SW480 (cell line): ENCODE data around the gene PPP1R36.
"Not testable (repeated sequence)": the region's sequence is repeated elsewhere in the genome, so short reads cannot be mapped to it uniquely, and the experiment has no call there.

ENCODE experiments used
- DNase-seq: peaks from one replicate; pipeline ENCODE4 v3.0.0-alpha.2; 2016; ENCODE audit warnings: low spot score

Gene PPP1R36

DNA sequence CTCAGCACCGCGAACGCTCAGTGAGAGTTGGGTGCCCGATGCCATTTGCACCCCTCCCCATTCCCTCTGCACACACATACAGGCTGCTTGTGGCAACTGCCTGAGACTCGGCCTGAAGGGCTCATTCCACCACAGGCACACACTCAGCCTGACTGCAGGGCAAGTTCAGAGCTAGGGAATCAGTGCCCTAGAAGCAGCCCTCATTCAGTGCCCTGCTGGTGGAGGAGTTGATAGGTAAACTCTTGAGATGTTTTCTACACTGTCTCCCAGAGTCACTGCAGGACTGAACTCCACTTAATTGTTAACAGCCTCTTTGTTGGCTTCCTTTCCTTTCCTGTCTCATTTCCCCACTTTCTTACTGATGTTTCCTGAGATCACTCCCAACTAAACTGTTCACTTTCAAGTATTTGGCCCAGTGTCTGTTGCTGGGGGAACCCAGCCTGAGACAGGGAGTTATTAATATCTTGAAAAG is 16.9 kb downstream of the PPP1R36 start:
- no peak for DNase-seq

DNA sequence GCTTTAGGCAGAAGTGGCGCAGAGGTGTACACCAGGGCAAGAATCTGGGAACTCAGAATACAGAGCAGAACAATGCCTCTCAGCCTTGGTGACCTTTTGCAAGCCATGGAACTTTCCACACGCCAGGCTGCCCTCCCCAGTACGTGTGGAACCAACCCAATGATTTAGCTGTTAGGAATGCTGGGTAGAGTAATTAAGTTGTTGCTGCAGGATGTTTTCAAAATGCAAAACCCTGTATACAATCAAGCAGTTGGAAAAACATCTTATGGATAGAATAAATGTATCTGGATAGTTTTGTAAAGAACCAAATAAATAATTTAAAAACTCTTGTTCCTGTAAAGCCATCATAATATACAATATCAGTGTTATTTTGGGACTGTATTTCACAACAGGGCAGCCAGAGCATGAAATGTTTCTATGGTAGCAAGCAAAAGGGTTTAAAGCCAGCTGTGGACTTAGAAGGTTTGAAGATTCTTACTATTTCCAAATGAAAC is 19.4 kb downstream of the PPP1R36 start:
- peak; percentile 85 for DNase-seq

- not testable (repeated sequence) for DNase-seq
Measured at GRCh38 chr14:64569646-64570045, 19.9 kb downstream of the PPP1R36 start.

DNA sequence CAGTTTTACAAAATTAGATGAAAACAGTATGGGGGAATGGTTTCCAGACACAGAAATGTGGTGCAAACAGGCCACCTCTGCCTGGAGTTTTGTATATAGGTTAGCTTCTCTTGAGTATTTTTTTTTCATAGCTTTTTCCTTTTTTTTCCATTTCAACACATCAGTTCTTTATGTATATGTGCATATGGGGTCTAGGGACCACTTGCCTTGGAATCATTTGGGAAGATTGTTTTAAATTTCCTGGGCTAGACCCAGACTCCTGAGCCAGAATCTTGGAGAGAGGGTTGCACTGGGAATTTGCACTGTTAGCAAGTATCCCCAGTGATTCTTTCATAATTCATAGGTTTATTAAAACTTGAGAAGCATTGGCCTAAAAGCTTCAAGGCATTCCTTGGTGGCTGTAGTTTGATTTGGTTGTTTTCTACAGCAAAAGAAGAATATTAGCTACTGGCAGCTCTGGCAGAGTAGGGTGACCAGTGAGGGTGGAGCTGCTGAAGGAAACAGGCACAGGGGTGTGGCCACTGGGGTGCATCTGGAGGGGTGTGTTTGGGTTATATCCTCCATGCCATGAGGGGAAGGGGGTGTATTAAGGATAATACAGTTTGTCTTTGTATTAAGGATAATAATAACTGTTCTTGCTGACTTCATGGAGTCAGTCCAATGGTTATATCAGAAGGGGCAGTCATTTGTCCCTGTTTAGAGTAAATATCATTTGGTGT is 22.8 kb downstream of the PPP1R36 start:
- no peak for DNase-seq

DNA sequence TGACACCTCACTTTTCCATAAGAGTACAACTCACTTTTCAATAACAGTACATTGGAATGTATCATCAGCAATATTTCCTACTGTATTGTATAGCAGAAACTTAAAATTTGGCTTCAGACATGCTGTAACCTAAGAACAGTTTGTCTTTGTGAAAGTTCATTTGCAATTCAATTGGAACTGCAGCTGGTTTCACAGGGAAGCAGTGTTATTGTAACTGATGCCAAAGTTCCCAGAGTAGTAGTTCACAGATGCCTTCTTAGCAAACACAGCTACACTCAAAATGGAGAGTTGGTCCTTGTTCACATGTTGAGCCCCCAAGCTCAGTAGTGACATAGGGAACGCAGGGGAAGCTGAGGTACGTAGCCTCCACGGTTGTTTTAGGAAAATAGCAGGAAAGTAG is 23.3 kb downstream of the PPP1R36 start:
- no peak for DNase-seq

- DNase-seq = no peak
Measured at GRCh38 chr14:64574371-64575107, 24.8 kb downstream of the PPP1R36 start.

DNA sequence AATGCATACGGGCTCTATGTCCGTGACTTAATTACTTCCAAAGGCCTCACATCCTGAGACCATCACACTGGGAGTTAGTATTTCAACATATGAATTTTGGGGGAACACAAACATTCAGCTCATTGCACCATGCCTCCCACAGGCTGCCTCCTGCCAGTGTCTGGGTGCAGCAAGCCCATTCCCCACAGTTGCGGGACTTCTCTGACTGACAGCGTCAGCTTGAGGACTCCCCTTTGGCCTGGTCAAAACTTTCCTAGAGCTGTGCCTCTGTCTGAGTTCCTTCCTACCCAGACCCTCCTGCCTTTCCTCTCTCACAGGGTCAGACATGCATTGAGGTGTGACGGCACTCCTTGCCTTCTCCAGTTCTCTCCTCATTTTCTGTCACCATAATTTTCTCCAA is 27.4 kb downstream of the PPP1R36 start:
- no peak for DNase-seq

GRCh38 chr14:64580467-64580866 is 30.7 kb downstream of the PPP1R36 start:
- DNase-seq = no peak

GRCh38 chr14:64581363-64581762 is 31.6 kb downstream of the PPP1R36 start:
- DNase-seq = no peak

GRCh38 chr14:64581817-64582216 is 32.1 kb downstream of the PPP1R36 start:
- DNase-seq = no peak

- no peak for DNase-seq
Measured at GRCh38 chr14:64584190-64584589, 34.4 kb downstream of the PPP1R36 start.

DNA sequence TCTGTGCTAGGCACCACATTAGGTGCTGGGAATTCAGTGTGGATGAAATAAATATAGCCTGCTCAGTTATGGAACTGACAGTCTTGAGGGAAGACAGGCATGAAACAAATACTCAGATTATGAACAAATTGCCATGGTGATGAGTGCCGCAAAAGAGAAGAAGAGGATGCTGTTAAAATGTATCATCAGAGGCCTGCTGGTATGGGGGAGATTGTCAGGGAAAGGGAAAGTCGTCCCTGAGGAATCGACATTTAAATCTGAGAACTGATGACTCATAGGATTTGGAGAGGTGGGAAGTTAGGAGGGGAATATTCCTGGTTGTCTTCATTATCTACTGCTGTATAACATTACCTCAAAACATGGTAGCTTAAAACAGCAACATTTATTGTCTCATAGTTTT is 42.0 kb downstream of the PPP1R36 start:
- DNase-seq = no peak

- DNase-seq = no peak
Measured at GRCh38 chr14:64594438-64594837, 44.7 kb downstream of the PPP1R36 start.

GRCh38 chr14:64598404-64598803 is 48.6 kb downstream of the PPP1R36 start:
- no peak for DNase-seq

DNA sequence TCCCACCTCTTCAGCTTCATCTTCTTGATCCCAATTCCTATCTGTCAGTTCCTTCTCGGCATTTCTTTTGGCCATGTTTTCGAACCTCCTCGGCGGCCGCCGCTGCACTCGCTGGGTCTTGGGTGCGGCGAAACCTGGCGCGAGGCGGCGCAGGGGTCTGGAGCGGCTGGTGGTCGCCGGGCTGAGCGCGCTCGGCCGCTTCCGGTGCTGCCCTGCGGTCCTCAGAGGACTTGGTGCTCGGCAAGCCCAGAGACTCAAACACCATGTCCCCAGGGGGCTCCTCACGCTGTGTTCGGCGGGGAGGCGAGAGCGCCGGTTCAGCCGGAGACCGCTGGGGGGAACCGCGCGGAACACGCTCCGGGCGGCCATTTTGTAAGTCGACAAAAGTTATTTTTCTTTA is 51.8 kb downstream of the PPP1R36 start:
- no peak for DNase-seq

DNA sequence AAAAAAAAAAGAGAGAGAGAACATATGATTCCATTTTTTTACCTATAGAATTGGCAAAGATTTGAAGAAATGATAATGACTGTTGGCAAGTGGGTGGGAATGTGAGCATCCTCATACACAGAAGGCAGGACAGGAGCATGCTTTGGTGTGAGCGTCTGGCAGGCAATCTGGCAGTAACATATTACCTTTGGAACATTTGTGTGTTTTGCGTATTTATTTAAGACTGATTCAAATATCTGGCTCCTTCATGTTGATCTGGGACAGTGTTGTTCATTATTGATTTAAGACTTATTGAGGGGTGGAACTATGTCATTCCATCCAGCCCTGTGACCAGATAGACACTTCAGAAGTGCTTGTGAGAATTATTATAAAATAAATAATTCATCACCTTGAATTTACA is 53.1 kb downstream of the PPP1R36 start:
- DNase-seq = no peak

DNA sequence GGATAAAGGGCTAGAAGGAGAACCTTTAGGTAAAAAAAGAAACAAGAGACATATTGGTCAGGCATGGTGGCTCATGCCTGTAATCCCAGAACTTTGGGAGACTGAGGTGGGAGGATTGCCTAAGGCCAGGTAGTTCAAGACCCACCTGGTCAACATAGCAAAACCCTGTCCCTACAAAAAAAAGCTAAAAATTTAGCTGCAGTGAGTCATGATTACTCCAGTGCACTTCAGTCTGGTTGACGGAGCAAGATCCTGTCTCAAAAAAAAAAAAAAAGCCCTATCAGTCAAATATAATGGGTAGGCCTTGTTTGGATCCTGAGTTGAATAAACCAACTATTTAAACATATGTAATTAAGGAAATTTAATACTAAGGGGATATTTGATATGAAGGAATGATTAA is 54.2 kb downstream of the PPP1R36 start:
- no peak for DNase-seq

GRCh38 chr14:64604881-64605280 is 55.1 kb downstream of the PPP1R36 start:
- DNase-seq = no peak

GRCh38 chr14:64605926-64606685 is 56.3 kb downstream of the PPP1R36 start:
- no peak for DNase-seq

GRCh38 chr14:64610049-64610746 is 60.4 kb downstream of the PPP1R36 start:
- no peak for DNase-seq

DNA sequence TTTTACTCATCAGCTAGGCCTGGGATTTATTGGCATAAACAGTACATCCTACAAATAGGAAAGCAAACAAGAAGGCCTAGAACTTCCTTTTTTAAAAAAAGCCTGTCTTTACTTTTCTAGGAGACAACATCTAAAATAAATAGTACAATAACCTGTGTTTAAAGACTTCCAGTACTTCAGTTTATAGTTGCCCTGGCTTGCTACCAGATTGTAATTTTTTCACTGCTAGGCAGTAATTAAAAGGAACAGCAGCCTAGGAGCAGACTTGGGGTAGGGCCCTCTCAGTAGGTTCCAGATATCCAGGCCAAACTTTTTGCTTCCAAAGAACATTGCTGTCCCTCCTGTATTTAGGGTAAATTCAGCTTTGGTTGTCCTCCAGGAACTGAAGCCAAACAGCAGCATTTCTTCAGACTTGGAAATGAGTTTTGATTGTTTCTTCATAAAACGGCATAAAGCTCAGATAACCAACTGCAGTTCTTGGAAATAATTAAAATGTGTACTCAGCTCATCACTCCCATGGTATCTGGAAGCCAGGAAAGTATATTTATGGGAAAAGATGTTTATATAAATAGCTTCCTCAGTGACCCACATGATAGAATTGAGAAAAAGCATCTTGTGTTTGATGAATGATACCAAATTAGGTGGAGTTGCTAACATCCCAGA is 61.7 kb downstream of the PPP1R36 start:
- DNase-seq = no peak

DNA sequence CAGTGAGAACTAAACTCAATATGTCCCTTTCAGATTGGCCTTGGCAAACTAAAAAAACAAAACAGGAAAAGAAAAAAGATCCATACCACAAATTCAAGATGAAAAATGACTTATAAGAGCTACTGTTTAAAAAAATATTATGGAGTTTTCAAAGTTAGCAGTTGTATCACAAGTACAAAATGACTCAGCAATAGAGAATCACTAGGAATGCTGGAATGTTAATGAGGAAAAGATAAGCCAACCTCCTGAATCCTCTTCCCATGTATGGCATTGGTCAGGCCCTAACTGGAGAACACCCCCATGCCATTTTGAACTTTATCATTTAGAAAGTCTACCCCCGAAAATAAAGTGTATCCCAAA is 62.2 kb downstream of the PPP1R36 start:
- DNase-seq = peak; percentile 34
